Activated naive CD4-positive, alpha-beta T cell treated with anti-CD3 and anti-CD28 coated beads, Interleukin-2, amount 50 U/mL, for 72 hours (primary cell): ENCODE results near the gene FAF1. TPM values are rescaled to one million over a fixed set of nuclear protein-coding genes. Genes with fewer than 3 reads are reported as not detected.

ENCODE experiments used
- ATAC-seq, 2 donors: fragments of 150-1000 bp; cut with Tn5 transposase; 2 replicates each; pipeline ENCODE4 v1.10.0; 2021; ENCODE audit warnings: mild to moderate bottlenecking in 2 of 2, moderate library complexity in 2 of 2
- DNase-seq, 2 donors: peaks; one replicate each; pipeline ENCODE4 v3.0.0; 2021 to 2022; ENCODE audit warnings: low spot score in 2 of 2
- H3K27ac Mint-ChIP-seq, 2 donors: one replicate each; pipeline ENCODE4 v1.8.0; 2022; ENCODE audit warnings: mild to moderate bottlenecking in 2 of 2, mixed read lengths in 2 of 2
- H3K36me3 Mint-ChIP-seq, 2 donors: one replicate each; pipeline ENCODE4 v1.8.0; 2022; ENCODE audit warnings: mixed read lengths in 2 of 2
- H3K9me3 Mint-ChIP-seq, 2 donors: one replicate each; pipeline ENCODE4 v1.8.0; 2022; ENCODE audit warnings: mixed read lengths in 2 of 2
- total RNA-seq, 2 donors: library from RNA; stranded (reverse); gene quantifications; one replicate each; pipeline ENCODE4 v1.2.3, GENCODE V29; 2022

FAF1 gene
- total RNA-seq, 2 donors from 2014 or later = 58.1 to 101 TPM

- ATAC-seq (no peak), DNase-seq (no peak)
- Mint-ChIP-seq H3K36me3 (peaks cover 0 to under 1% of the 10 kb centered on the region in 2 donors), H3K9me3 (no peaks in the 10 kb centered on the region), H3K27ac (no peak overlapping the region)
Measured at GRCh38 chr1:50697440-50698421, 262.3 kb downstream of the FAF1 start.

- Mint-ChIP-seq H3K27ac (no peak overlapping the region), H3K36me3 (peaks cover 0 to 5% of the 10 kb centered on the region in 2 donors)
- no peak for DNase-seq
Measured at GRCh38 chr1:50693829-50694228, 266.2 kb downstream of the FAF1 start.

GRCh38 chr1:50684185-50684584 is 275.9 kb downstream of the FAF1 start:
- no peak for ATAC-seq
- Mint-ChIP-seq H3K27ac (no peak overlapping the region), H3K36me3 (no peaks in the 10 kb centered on the region), H3K9me3 (no peaks in the 10 kb centered on the region)
- DNase-seq = no peak

More at GRCh38 chr1:50693829-50694228, 266.2 kb downstream of the FAF1 start:
- ATAC-seq = no peak
- H3K9me3 Mint-ChIP-seq = no peaks in the 10 kb centered on the region

- Mint-ChIP-seq H3K9me3 (no peaks in the 10 kb centered on the region), H3K27ac (no peak overlapping the region), H3K36me3 (no peaks in the 10 kb centered on the region)
- DNase-seq = no peak
- no peak for ATAC-seq
Measured at GRCh38 chr1:50681931-50682330, 278.1 kb downstream of the FAF1 start.

GRCh38 chr1:50667710-50668356 is 292.2 kb downstream of the FAF1 start:
- no peak overlapping the region for H3K27ac Mint-ChIP-seq
- no peaks in the 10 kb centered on the region for H3K36me3 Mint-ChIP-seq
- ATAC-seq (no peak), DNase-seq (no peak)
- no peaks in the 10 kb centered on the region for H3K9me3 Mint-ChIP-seq

GRCh38 chr1:50667272-50667671 is 292.8 kb downstream of the FAF1 start:
- Mint-ChIP-seq H3K36me3 (no peaks in the 10 kb centered on the region), H3K9me3 (no peaks in the 10 kb centered on the region)

GRCh38 chr1:50666849-50667248 is 293.2 kb downstream of the FAF1 start:
- no peak overlapping the region for H3K27ac Mint-ChIP-seq
- no peak for ATAC-seq
- DNase-seq = no peak
- no peaks in the 10 kb centered on the region for H3K9me3 Mint-ChIP-seq
- no peaks in the 10 kb centered on the region for H3K36me3 Mint-ChIP-seq

More at GRCh38 chr1:50667272-50667671, 292.8 kb downstream of the FAF1 start:
- H3K27ac Mint-ChIP-seq = no peak overlapping the region
- ATAC-seq = no peak
- no peak for DNase-seq

GRCh38 chr1:50665413-50665812 is 294.7 kb downstream of the FAF1 start:
- no peak overlapping the region for H3K27ac Mint-ChIP-seq
- no peak for DNase-seq
- H3K9me3 Mint-ChIP-seq = no peaks in the 10 kb centered on the region
- ATAC-seq = no peak
- H3K36me3 Mint-ChIP-seq = no peaks in the 10 kb centered on the region

GRCh38 chr1:50661626-50662025 is 298.4 kb downstream of the FAF1 start:
- Mint-ChIP-seq H3K36me3 (no peaks in the 10 kb centered on the region), H3K27ac (no peak overlapping the region), H3K9me3 (no peaks in the 10 kb centered on the region)
- no peak for DNase-seq
- no peak for ATAC-seq

- ATAC-seq (no peak), DNase-seq (no peak)
- Mint-ChIP-seq H3K36me3 (no peaks in the 10 kb centered on the region), H3K27ac (no peak overlapping the region), H3K9me3 (no peaks in the 10 kb centered on the region)
Measured at GRCh38 chr1:50659107-50659662, 300.9 kb downstream of the FAF1 start.

- H3K9me3 Mint-ChIP-seq = no peaks in the 10 kb centered on the region
- no peaks in the 10 kb centered on the region for H3K36me3 Mint-ChIP-seq
- H3K27ac Mint-ChIP-seq = no peak overlapping the region
- DNase-seq (no peak), ATAC-seq (no peak)
Measured at GRCh38 chr1:50658459-50659076, 301.5 kb downstream of the FAF1 start.

- H3K9me3 Mint-ChIP-seq = no peaks in the 10 kb centered on the region
- H3K27ac Mint-ChIP-seq = no peak overlapping the region
- no peaks in the 10 kb centered on the region for H3K36me3 Mint-ChIP-seq
- DNase-seq (no peak), ATAC-seq (no peak)
Measured at GRCh38 chr1:50656931-50657330, 303.1 kb downstream of the FAF1 start.

- ATAC-seq = no peak
Measured at GRCh38 chr1:50651476-50652263, 308.4 kb downstream of the FAF1 start.

GRCh38 chr1:50646526-50646925 is 313.5 kb downstream of the FAF1 start:
- H3K9me3 Mint-ChIP-seq = no peaks in the 10 kb centered on the region
- no peak overlapping the region for H3K27ac Mint-ChIP-seq
- ATAC-seq = no peak
- peaks cover 0 to 6% of the 10 kb centered on the region in 2 donors for H3K36me3 Mint-ChIP-seq
- no peak for DNase-seq

More at GRCh38 chr1:50651476-50652263, 308.4 kb downstream of the FAF1 start:
- H3K36me3 Mint-ChIP-seq = no peaks in the 10 kb centered on the region
- no peak for DNase-seq
- H3K27ac Mint-ChIP-seq = no peak overlapping the region
- no peaks in the 10 kb centered on the region for H3K9me3 Mint-ChIP-seq

GRCh38 chr1:50645139-50645538 is 314.9 kb downstream of the FAF1 start:
- no peak for ATAC-seq
- Mint-ChIP-seq H3K36me3 (peaks cover 0 to 6% of the 10 kb centered on the region in 2 donors), H3K27ac (no peak overlapping the region), H3K9me3 (no peaks in the 10 kb centered on the region)
- DNase-seq = no peak

- Mint-ChIP-seq H3K27ac (no peak overlapping the region), H3K9me3 (no peaks in the 10 kb centered on the region), H3K36me3 (peaks cover 0 to 6% of the 10 kb centered on the region in 2 donors)
- ATAC-seq (no peak), DNase-seq (no peak)
Measured at GRCh38 chr1:50644447-50645105, 315.5 kb downstream of the FAF1 start.
